SK-N-SH (cell line): Measurements from ENCODE around the gene THADA.

Source experiments
- CTCF ChIP-seq: fragments of 200-600 bp; sonication (generic); IDR thresholded peaks from 2 replicates; pipeline ENCODE4 v1.6.1; 2017; ENCODE audit warnings: antibody characterized with exemption, mild to moderate bottlenecking, moderate library complexity
- EP300 ChIP-seq, 2 experiments: IDR thresholded peaks; 2 replicates each; pipeline versions ENCODE4 v1.4.0 to v1.6.1; 2012; ENCODE audit warnings: borderline replicate concordance in 1 of 2, low read depth in 1 of 2, low read length in 1 of 2
- JUND ChIP-seq: IDR thresholded peaks from 2 replicates; pipeline ENCODE4 v1.4.0; 2012
- MAX ChIP-seq: IDR thresholded peaks from 2 replicates; pipeline ENCODE4 v1.4.0; 2012; ENCODE audit warnings: low read depth
- TAF1 ChIP-seq: IDR thresholded peaks from 2 replicates; pipeline ENCODE4 v1.6.1; 2012; ENCODE audit warnings: low read depth, mild to moderate bottlenecking, low read length, moderate library complexity, borderline replicate concordance
- USF2 ChIP-seq: fragments of 150-350 bp; IDR thresholded peaks from 2 replicates; pipeline ENCODE4 v1.6.1; 2017; ENCODE audit warnings: antibody characterized with exemption, low read length, low read depth, borderline replicate concordance

GRCh38 chr2:43519643-43520221 is 76.1 kb downstream of the THADA start:
- peak; percentile 32 for TF ChIP-seq JUND
- TF ChIP-seq CTCF = no peak
- TF ChIP-seq USF2 = no peak
- no peak for TF ChIP-seq EP300 (IDR thresholded peaks at IDR 0.05; ENCODE audit: borderline replicate concordance in 1 of 2, low read depth in 1 of 2, low read length in 1 of 2)
- no peak for TF ChIP-seq TAF1
- no peak for TF ChIP-seq MAX
